NCI-H82 treated with DMSO at 0.1 percent for 48 hours (cell line): ENCODE measurements around the gene TRIM38.
"Not testable (repeated sequence)": the region's sequence is repeated elsewhere in the genome, so short reads cannot be mapped to it uniquely, and the experiment has no call there.

Experiments
- DNase-seq: peaks from one replicate; lab custom pipeline; 2025; ENCODE audit not compliant: unreplicated experiment; lab: John Stamatoyannopoulos, UW

TRIM38 gene, protein sequence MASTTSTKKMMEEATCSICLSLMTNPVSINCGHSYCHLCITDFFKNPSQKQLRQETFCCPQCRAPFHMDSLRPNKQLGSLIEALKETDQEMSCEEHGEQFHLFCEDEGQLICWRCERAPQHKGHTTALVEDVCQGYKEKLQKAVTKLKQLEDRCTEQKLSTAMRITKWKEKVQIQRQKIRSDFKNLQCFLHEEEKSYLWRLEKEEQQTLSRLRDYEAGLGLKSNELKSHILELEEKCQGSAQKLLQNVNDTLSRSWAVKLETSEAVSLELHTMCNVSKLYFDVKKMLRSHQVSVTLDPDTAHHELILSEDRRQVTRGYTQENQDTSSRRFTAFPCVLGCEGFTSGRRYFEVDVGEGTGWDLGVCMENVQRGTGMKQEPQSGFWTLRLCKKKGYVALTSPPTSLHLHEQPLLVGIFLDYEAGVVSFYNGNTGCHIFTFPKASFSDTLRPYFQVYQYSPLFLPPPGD

DNA sequence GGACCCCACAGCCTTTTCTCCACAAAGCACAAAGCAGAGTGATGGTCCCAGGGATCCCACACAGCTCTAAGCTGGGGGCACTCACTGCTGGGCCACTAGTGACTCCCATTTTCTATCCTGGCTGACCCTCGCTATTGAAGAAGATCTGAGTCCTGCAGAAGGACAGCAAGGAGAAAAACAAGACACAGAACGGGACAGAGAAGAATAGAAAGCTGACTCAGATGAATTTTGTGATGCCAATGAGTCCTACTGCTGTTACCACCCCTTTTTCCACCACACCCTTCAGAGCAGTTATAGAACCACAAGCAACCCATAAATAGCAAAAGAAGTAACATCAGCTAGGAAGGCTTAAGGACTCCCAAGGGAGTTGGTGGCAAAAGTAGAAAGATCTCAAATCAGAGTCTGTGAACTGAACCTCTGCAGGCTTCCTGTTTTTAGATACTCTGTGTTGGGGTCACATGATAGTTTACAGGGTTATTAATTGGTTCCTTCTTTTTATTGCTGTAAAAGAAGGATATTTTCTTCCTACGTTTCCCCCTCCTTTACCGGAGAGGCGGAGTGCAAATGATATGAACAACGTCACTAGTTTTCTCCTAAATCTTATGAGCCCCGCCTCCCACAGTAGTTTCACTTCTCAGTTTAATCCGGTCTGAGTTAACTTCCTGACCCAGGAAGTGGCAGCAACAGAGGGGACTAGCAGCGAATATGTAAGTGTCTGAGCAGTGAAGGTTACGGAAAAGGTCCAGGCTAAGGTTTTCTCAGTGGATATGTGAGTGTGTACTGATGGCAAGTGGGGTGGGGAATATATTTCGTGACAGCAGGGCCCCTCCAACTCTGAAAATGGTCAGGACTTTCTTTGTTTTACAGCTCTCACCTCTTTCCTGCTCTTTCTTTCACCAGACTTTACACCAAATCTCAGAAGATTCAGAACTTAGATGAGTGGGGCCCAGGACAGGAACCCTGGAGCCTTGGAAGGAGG is at the start of gene TRIM38:
TSS of gene TRIM38 (plus strand) at position 654 of the 979 bp plus-strand sequence. CDS start 3,721 bp downstream, outside the sequence.
- no peak for DNase-seq

DNA sequence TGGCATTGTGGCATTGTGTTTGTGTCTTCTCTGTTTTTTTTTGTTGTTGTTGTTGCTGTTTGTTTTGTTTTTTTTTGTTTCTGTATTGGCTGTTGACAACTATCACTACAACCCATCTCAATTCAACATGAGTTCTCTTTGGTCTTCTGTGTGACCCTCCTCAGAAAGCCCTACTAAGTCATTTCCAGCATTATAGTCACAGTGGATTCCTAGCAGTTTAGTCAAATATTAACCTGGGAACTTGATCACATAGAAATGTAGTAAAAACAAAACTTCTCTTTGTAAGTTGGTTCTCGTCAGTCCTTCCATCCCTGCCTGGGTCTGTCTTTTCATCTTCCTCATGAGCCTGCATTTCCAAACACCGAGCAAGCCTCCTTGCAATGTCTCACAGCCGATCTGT is 48.9 kb upstream of the TRIM38 start:
- no peak for DNase-seq

DNA sequence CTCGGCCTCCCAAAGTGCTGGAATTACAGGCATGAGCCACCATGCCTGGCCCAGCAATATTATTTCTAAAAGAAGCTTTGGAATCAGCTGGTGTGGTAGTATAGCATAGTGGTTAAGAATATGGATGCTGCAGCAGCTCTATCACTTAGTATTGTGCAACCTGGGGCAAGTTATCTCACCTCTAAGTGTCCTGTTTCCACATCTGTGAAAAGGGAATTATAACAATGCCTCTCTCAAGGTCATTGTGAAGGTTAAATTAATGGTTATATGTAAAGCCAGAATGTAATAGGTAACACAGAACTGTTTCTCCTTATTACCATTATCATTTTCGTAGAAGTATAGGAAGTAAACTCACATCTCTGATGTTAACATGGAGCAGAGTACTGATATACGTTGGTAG is 46.3 kb upstream of the TRIM38 start:
- DNase-seq = no peak

DNA sequence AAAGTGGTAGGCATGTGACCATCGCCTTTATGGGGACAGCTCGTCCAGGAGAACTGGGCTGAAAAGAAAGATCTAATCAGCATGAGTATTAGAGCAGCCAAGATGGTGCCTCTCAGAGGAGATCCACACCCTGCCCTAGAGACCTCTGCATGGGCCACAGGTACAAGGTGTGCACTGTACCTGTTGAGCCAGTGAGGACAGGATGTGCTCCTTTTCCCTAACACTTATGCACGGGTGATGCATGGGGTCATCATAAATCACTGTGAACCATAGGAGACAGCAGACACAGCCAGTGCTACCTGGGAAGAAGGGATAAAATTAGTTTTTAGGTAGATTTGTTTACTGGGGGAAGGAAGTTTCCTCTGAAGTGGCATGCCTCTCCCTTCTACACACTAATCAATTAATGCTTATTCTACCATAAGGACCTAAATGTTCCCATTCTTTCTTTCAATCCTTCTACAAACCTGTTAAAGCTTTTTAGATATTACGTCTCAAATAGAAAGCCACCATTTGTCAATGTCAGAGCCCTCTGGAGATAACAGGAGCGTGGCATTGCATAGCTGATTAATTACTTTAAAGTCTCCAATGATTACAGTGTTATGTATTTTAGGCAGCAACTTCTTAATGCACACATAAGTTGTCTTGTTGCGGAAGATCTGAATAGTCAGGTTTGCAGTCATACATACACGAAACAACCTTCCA is 45.7 kb upstream of the TRIM38 start:
- no peak for DNase-seq

DNA sequence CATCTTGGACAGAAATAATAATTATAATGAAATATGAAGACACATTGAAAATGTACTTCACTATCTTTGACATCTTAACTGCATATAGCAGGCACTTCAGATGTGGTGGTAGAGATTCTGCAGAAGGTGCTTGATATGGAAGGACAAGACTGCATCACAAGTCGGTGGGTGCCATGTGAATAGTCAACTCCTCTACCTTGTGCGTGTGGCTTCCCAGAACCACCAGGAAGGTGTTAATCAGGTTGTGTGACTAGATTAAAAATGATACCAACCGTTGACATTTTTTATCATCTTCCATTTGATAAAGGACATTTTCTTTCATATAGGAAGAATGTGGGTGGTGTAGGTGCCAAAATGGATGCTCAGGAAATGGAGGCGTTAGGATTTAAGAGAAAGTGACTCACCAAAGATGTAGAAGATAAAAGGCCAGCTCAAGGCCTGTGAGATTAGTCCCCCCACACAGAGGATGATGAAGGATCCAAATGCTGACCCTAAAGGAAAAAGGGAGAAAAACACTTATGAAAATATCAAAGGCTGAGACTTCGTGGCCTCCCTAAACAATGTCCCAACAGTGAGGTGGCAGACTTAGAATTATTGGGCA is 44.4 kb upstream of the TRIM38 start:
- no peak for DNase-seq

DNA sequence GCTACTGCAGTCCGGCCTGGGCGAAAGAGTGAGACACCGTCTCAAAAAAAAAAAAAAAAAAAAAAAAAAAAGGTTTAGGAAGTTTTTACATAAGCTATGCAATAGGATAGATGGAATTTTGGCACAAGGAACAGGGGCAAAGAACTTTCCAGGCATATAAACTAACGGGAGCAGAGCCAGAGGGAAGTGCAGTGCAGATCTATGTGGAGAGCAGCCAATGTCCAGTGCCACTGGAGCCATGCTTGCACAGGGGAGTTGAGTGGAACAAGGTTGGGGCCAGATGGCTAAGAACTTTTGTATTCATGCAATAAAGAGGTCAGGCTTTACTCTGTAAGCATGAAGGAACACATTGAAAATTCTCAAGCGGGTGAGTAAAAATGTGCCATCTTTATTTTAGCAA is 42.9 kb upstream of the TRIM38 start:
- no peak for DNase-seq

DNA sequence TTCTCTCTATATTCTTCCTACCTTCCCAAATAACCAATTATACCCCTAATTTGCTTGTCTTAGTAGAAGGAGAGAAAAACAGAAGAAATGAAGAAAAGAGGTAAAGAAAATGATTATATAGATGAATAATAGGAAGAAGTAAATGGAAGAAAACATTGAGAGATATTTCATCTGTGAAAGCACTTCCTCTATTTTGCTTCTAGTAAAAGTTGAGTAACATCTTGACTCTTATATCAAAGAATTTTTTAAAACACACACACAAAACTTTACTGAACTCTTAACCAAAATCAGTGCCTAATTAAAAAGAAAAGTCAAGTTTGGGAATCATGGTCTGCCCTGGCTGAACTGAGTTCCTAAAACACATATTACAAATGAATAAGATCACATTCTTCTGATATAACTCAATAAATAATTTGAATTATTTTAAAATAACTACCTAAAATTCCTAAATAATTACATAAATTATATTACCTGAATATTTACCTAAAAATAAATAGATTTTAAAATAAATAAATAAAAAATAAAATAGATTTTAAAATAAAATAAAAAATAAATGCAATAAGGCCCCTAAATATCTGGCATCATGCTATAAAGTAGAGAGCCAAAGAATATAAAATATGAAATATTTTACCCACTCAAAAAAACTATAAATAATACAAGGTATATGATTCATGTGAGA is 40.9 kb upstream of the TRIM38 start:
- DNase-seq = no peak

DNA sequence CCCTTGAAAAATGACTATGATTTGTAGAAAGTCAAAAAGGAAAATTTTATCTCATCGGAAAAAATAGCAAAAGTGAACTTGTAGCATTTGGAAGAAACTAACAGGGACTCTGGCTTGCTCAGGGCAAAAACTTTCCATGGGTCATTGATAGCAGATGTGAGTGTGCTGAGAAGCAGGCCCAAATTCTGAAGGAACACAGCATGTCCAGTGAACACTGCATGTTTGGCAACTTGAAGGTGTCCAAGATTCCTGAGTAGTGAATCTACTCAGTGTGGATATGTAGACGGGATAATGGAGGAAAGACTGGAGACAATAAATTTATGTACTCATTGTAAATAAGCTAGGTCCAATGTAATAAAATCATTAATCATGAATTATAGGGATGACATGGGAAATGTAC is 40.3 kb upstream of the TRIM38 start:
- no peak for DNase-seq

DNA sequence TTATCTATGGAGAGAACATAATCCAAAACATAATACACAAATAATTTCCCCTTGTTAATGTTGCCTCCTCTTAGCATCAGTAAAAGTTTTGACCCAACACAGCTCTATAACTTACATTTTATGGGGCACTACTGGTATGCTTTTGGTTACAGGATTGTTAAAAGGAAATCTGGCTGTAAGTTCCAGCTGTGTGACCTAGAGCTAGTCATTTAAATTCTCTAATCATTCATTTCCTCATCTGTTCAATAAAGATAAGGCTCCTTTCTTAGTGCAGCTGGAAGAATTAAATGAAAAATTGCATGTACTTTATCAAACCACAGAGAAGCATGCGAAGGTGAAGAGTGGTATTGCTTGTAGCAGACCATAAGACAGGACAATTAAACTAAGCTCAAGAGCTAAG is 36.7 kb upstream of the TRIM38 start:
- DNase-seq = no peak

DNA sequence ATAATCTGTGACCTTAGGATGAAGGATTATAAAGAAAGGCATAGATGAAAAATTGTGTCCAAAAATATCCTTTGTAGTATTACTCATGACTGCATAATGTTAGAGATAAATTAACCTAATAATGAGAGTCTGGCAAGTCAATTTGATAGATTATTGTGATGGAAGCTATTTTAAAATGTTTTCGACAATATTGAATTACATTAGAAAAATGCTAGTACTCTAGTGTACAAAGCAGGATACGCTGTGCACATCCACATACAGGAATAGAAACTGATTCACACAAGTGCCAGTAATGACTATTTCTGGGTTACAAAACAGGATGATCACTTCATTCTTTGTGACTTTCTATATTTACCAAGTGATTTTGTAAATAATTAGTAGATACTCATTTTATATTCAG is 35.4 kb upstream of the TRIM38 start:
- no peak for DNase-seq

DNA sequence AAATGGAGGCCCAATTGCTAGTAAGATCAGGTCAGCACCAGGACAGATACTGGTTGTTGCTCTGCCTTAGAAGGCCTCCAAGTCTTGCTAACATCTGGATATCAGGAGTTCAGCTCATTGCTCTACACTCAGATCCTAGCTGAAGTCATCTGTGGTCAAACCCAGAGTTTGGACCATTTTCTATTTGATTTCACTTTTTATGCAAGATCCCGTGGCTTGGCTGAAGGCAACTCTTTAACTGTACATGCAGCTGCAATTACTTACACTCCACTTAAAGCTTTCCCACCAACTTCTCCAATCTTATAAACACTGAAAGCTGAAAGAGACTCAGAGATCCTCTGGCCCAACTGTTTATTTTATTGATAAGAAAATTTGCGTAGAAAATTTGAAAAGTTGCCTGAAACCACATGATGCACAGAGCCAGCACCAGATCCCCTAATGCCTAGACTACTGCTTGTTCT is 34.8 kb upstream of the TRIM38 start:
- DNase-seq = no peak

DNA sequence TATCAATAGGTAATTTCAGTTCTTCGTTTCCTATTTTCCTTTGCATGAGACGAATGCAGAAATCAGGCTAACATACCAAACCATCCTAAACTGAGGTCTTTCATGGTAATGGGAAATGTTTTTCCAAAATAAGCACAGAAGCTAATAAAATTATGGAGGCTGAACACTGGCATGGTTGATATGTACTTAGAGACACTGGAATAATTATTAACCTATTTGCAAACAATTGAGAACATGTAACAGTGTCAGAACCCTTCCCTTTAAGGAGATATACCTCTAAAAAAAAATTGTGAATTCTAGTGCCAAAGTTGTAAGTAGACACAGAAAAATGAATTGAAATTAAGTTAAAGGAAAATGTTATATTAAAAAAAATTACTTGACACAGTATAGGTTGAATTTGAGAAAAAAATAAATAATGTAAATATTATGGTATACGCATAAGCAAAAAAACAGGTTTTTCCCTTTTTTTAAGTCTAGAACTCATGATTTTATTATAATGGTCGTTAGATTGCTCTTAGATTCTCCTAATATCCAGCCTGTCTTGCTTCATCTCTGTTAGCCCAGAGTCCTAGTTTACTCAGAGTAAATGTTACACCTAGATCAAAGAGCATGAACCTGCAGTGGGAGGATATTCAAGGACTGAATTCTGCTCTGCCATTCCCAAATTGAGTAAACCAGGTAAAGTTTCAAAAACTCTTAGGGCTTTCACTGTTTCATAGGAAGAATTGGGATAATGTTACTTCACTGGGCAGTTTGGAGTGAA is 33.9 kb upstream of the TRIM38 start:
- no peak for DNase-seq

DNA sequence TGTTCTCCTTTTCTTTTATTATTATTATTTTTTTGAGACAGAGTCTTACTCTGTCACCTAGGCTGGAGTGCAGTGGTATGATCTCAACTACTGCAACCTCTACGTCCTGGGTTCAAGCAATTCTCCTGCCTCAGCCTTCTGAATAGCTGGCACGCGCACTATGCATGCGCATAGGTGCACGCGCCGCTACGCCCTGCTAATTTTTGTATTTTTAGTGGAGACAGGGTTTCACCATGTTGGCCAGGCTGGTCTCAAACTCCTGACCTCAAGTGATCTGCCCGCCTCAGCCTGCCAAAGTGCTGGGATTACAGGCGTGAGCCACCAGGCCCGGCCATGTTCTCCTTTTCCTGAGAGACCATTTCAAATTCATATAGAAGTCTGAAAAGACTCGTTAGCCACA is 32.8 kb upstream of the TRIM38 start:
- not testable (repeated sequence) for DNase-seq

DNA sequence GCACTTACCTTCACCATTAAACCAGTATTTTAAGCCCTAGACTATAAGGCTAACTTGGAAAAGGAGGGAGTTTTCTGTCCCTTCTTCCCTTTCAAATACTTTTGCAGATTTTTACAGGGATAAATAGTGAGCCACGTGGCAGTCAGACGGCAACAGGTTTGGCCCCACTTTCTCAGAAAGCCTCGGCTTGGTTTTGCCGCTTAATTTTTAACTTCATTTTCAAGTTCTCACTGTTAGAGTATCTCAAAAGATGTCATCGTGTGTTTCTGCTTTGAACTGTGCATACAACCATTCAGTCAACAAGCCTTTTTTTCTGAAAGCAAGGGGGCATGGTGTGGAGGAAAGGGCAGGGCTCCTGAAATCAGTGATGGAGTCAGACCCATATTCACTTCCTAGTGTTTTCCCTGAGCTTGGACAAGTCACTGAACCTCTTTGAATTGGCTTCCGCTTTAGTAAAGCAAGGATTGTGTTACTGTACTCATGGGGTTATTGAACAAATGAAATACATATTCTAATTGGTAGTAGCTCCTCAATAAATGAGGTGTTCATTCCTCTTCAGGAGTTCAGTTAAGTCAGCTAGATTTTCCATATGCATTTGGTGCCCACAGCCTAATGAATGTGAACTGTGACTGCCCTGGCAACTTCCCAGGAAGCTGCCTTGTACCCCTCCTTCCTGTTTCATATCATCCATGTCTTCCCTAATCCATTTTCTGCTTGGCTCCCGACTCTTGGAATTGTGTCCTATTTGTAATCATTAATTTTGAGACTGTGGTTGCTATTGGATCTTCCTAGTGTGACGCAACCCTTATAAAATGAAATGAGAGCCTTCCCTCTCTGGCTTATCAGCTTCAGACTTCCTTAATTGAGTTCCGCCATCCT is 31.8 kb upstream of the TRIM38 start, which contains the start of gene SLC17A2:
TSS of gene SLC17A2 (minus strand) at position 160 of the 879 bp plus-strand sequence. CDS start 4,895 bp downstream, outside the sequence.
- no peak for DNase-seq

DNA sequence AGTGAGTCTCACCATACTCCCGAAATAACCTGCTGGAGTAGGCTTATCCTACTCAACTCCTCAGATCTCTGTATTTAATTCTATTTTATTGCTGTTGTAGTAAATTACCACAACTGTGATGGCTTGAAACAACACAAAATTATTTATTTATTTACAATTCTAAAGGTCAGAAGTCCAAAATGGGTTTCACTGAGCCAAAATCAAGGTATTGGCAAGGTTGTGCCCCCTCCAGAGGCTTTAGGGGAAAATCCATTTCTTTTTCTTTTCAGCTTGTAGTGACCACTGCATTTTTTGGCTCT is 31.2 kb upstream of the TRIM38 start:
- DNase-seq = no peak

DNA sequence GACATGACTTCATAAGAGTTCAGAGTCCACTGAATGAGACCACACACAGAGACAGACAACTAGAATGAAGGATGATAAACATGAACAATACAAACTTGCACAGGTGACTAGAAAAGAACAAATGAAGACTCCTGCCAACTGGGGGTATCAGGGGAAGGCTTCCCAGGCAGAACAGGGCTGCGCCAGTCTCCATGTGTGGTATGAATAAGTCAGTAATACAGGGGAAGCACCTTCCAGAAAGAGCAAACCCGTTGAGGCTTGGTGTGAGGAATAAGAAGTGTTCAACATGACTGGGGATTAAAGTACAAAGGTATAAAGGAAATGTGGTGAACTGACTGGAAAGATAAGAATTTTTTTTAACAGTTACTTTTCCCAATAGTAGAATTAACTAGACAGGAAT is 28.4 kb upstream of the TRIM38 start:
- no peak for DNase-seq

DNA sequence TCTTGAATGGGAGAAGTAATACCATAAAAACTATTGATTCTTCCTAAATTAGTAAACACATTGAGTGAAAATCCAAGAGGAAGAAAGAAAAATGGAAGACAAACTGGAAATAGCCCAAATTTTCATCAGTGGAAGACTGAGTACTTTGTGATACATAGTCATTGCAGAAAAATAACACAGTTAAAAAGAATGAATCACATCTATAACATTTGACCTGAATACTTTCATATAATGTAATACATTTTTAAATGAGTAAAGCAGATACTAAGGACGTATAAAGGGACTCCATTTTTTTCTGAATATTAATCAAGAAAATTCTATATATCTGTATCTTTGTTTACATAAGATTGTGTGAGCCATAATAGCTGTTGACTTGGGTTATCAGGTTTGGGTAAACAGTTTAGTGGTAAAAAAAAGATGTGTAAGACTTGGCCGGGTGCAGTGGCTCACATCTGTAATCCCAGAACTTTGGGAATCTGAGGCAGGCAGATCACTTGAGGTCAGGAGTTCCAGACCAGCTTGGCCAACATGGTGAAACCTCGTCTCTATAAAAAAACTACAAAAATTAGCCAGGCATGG is 27.8 kb upstream of the TRIM38 start:
- no peak for DNase-seq

DNA sequence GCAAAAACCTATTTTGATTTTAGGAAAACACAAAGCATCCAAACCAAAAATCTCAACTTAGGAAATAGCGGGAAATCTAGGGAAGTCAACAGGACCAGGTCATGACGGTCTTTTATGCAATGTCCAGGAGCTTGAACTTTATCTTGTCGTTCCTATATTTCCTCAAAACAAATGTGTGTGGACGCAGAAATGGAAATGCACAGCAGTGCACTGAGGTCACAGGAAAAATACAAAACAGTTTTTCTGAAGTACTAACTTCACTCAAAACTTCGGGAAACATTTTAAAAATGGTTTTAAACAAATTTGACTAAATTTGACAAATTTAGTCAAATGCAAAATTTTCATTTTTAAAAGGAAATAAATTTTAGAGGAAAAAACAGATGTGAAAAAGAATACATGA is 26.6 kb upstream of the TRIM38 start:
- no peak for DNase-seq
